K562 (cell line): ENCODE data around the gene CHD3. TPM values are rescaled to one million over a fixed set of nuclear protein-coding genes. Genes with fewer than 3 reads are reported as not detected.
A peak's percentile ranks its signal among the peaks of the same experiment; 100 is the strongest.

Source experiments
- BACH1 ChIP-seq: fragments of 200-800 bp; sonication (Bioruptor generic); IDR thresholded peaks from 2 replicates; pipeline ENCODE4 v1.6.1; 2016; ENCODE audit warnings: missing genetic modification characterization, missing compliant biosample characterization
- FOXJ3 ChIP-seq: sonication (generic); formaldehyde crosslinking; IDR thresholded peaks from 2 replicates; pipeline ENCODE4 v1.4.0; 2020; ENCODE audit warnings: mild to moderate bottlenecking, missing genetic modification reagents
- FOXK1 ChIP-seq: sonication (generic); formaldehyde crosslinking; IDR thresholded peaks from 2 replicates; pipeline ENCODE4 v1.8.0; 2022; ENCODE audit warnings: missing genetic modification reagents, mild to moderate bottlenecking, borderline replicate concordance
- HDAC2 ChIP-seq: fragments of 450-650 bp; IDR thresholded peaks from 2 replicates; pipeline ENCODE4 v1.6.1; 2016; ENCODE audit warnings: mild to moderate bottlenecking
- MCM2 ChIP-seq: fragments of 450-650 bp; IDR thresholded peaks from 2 replicates; pipeline ENCODE4 v1.6.1; 2017; ENCODE audit warnings: low read depth, mild to moderate bottlenecking
- SMAD3 ChIP-seq: fragments of 450-650 bp; formaldehyde crosslinking; conservative IDR thresholded peaks from 2 replicates; pipeline ENCODE4 v1.4.0; 2020; ENCODE audit warnings: mild to moderate bottlenecking
- TCF3 ChIP-seq: sonication (generic); formaldehyde crosslinking; IDR thresholded peaks from 2 replicates; pipeline ENCODE4 v1.4.0; 2020; ENCODE audit warnings: mild to moderate bottlenecking, missing genetic modification reagents
- ZBTB1 ChIP-seq: sonication (generic); formaldehyde crosslinking; IDR thresholded peaks from 2 replicates; pipeline ENCODE4 v1.8.1; 2023; ENCODE audit warnings: missing genetic modification reagents, low read depth, mild to moderate bottlenecking, borderline replicate concordance
- ZNF589 ChIP-seq: fragments of 200-800 bp; sonication (Bioruptor generic); IDR thresholded peaks from 2 replicates; pipeline ENCODE4 v1.6.1; 2016; ENCODE audit warnings: low read depth, missing genetic modification characterization, missing compliant biosample characterization
- polyA plus RNA-seq, 8 experiments: library from polyadenylated mRNA; depleted of rRNA in 4 of 8; stranded (reverse) in 5 of 8; unstranded in 3 of 8; fragments of >200 nt; fragmentation: Nextera tagmentation in 2 of 8; fragmentation: Illumina TruSeq in 1 of 8; extraction: Ambion mirVana in 2 of 8; extraction: Trizol in 1 of 8; gene quantifications; 2 replicates each; pipeline versions ENCODE4 v1.2.1 to v1.2.3, GENCODE V29; 2011 to 2014; ENCODE audit warnings: inconsistent platforms in 1 of 8, missing spikeins in 1 of 8
- total RNA-seq, 7 experiments: library from RNA; depleted of rRNA in 6 of 7; stranded (reverse); fragments of >200 nt in 6 of 7; fragmentation: Illumina TruSeq in 2 of 7; extraction: Trizol in 2 of 7; gene quantifications; 2 replicates each; pipeline versions ENCODE4 v1.2.1 to v1.2.3, GENCODE V29; 2011 to 2021; ENCODE audit warnings: low replicate concordance in 1 of 7
- TF ChIP-seq, protein P1 (sequence below): fragments of 450-650 bp; IDR thresholded peaks from 2 replicates; pipeline ENCODE4 v1.6.1; 2016; ENCODE audit warnings: borderline replicate concordance
- TF ChIP-seq, protein P2 (sequence below): conservative IDR thresholded peaks from 2 replicates; pipeline ENCODE4 v1.6.1; 2011; ENCODE audit warnings: low read depth, mild to moderate bottlenecking, low read length; ENCODE audit not compliant: control insufficient read depth

Gene CHD3
- total and polyA plus RNA-seq, 9 of the 15 experiments (the other 6 are each of a cell fraction or from before 2014, with no cell fraction given): 0.39 to 38.2 (median 21.2) TPM

DNA sequence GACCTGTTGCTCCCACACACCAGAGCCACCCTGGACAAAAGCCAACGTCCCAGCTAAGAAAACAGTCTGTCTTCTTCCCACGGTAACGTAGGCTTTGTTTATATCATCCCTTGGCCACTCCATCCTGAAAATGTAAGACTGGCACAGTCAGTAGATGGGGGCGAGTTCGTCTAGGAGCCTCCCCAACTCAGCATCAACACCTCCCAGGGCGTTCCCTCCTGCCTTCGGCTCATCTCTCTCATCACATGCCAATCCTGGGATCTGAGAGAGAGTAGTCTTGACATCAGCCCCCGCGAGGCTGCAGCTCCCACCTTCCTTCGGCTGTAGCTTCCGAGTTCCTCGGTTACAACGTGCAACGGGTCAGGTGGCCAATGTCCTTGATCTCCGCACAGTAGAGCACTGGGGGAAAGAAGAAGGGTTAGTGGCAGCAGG is 26.6 kb downstream of the CHD3 start (continued):
- TF ChIP-seq, protein P1, sequence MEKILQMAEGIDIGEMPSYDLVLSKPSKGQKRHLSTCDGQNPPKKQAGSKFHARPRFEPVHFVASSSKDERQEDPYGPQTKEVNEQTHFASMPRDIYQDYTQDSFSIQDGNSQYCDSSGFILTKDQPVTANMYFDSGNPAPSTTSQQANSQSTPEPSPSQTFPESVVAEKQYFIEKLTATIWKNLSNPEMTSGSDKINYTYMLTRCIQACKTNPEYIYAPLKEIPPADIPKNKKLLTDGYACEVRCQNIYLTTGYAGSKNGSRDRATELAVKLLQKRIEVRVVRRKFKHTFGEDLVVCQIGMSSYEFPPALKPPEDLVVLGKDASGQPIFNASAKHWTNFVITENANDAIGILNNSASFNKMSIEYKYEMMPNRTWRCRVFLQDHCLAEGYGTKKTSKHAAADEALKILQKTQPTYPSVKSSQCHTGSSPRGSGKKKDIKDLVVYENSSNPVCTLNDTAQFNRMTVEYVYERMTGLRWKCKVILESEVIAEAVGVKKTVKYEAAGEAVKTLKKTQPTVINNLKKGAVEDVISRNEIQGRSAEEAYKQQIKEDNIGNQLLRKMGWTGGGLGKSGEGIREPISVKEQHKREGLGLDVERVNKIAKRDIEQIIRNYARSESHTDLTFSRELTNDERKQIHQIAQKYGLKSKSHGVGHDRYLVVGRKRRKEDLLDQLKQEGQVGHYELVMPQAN: 0 out of 2 replicates have a peak, but pooled peaks have one; percentile 47
- no peak for TF ChIP-seq FOXJ3 (CRISPR knock-in tag)
- 0 out of 2 replicates have a peak, but pooled peaks have one; percentile 50 for TF ChIP-seq FOXK1 (CRISPR knock-in tag)
- no peak for TF ChIP-seq MCM2
- no peak for TF ChIP-seq TCF3 (CRISPR knock-in tag)
- TF ChIP-seq, protein P2, sequence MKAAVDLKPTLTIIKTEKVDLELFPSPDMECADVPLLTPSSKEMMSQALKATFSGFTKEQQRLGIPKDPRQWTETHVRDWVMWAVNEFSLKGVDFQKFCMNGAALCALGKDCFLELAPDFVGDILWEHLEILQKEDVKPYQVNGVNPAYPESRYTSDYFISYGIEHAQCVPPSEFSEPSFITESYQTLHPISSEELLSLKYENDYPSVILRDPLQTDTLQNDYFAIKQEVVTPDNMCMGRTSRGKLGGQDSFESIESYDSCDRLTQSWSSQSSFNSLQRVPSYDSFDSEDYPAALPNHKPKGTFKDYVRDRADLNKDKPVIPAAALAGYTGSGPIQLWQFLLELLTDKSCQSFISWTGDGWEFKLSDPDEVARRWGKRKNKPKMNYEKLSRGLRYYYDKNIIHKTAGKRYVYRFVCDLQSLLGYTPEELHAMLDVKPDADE: 0 out of 2 replicates have a peak, but pooled peaks have one; percentile 30
- TF ChIP-seq HDAC2: 0 out of 2 replicates have a peak, but pooled peaks have one; percentile 16
- TF ChIP-seq ZNF589 (CRISPR knock-in tag): no peak
- 0 out of 2 replicates have a peak, but pooled peaks have one; percentile 6 for TF ChIP-seq ZBTB1
- no peak for TF ChIP-seq BACH1 (tag)
- no peak for TF ChIP-seq SMAD3 (CRISPR knock-in tag)
- TF ChIP-seq, all 486 proteins: peak for 8
